IMR-90 (cell line): ENCODE measurements around the gene SLX4IP. TPM values are rescaled to one million over a fixed set of nuclear protein-coding genes. Genes with fewer than 3 reads are reported as not detected.

Source experiments
- ATAC-seq: fragments of 200-7000 bp; cut with Tn5 transposase; 2 replicates; pipeline ENCODE4 v1.9.1; 2020; ENCODE audit warnings: low read depth, mild to moderate bottlenecking, moderate library complexity
- BruUV-seq: library from RNA; stranded (reverse); fragments of 400-500 nt; replicated peaks from 2 replicates; lab custom pipeline; 2021; lab: Mats Ljungman, UMichigan
- CTCF ChIA-PET: fragments of 300-600 bp; formaldehyde crosslinking; extraction: SDS; loops from one replicate; lab custom pipeline; 2021; ENCODE audit warnings: antibody characterized with exemption; lab: Yijun Ruan, JAX
- POLR2A ChIA-PET: fragments of 300-600 bp; sonication (Branson Sonifier 250); formaldehyde crosslinking; loops from one replicate; lab custom pipeline; 2022; ENCODE audit warnings: antibody characterized with exemption; ENCODE audit not compliant: unreplicated experiment; lab: Charles Lee
- DNase-seq: peaks from one replicate; pipeline ENCODE4 v3.0.0; 2013
- H2AFZ ChIP-seq: replicated peaks from 2 replicates; pipeline ENCODE3; 2013; ENCODE audit warnings: low read length, mild to moderate bottlenecking; ENCODE audit not compliant: poor library complexity
- H2AK5ac ChIP-seq: 2 replicates; pipeline ENCODE4 v1.6.1; 2013; ENCODE audit warnings: low read depth, low read length, inconsistent platforms
- H2AK9ac ChIP-seq: replicated peaks from 2 replicates; pipeline ENCODE3; 2013; ENCODE audit warnings: mild to moderate bottlenecking, low read depth, low read length, moderate library complexity; ENCODE audit not compliant: poor library complexity
- H2BK120ac ChIP-seq: 2 replicates; pipeline ENCODE4 v1.6.1; 2013; ENCODE audit warnings: low read depth, low read length, inconsistent platforms
- H2BK15ac ChIP-seq: 3 replicates; pipeline ENCODE4 v1.6.1; 2013; ENCODE audit warnings: low read depth, low read length, inconsistent platforms
- H2BK20ac ChIP-seq: 2 replicates; pipeline ENCODE4 v1.6.1; 2013; ENCODE audit warnings: low read depth, mild to moderate bottlenecking, inconsistent platforms, low read length, moderate library complexity
- H2BK5ac ChIP-seq: 2 replicates; pipeline ENCODE4 v1.6.1; 2013; ENCODE audit warnings: mild to moderate bottlenecking, low read depth, low read length, inconsistent platforms; ENCODE audit not compliant: poor library complexity, severe bottlenecking
- H3K14ac ChIP-seq: replicated peaks from 2 replicates; pipeline ENCODE4 v1.6.1; 2013; ENCODE audit warnings: low read depth, low read length, inconsistent platforms
- H3K18ac ChIP-seq: 2 replicates; pipeline ENCODE4 v1.6.1; 2013; ENCODE audit warnings: low read depth, low read length, control low read depth
- H3K23ac ChIP-seq: 2 replicates; pipeline ENCODE4 v1.6.1; 2013; ENCODE audit warnings: low read depth, low read length, inconsistent platforms
- H3K27ac ChIP-seq: 2 replicates; pipeline ENCODE4 v1.5.1; 2013; ENCODE audit warnings: mild to moderate bottlenecking, control low read depth, low read length; ENCODE audit not compliant: insufficient read depth
- H3K27me3 ChIP-seq: 2 replicates; pipeline ENCODE4 v1.6.1; 2013; ENCODE audit warnings: low read length; ENCODE audit not compliant: control insufficient read depth, insufficient read depth
- H3K36me3 ChIP-seq: 2 replicates; pipeline ENCODE4 v1.6.1; 2013; ENCODE audit warnings: low read length, mixed read lengths; ENCODE audit not compliant: control insufficient read depth, insufficient read depth
- H3K4ac ChIP-seq: 2 replicates; pipeline ENCODE4 v1.6.1; 2013; ENCODE audit warnings: low read depth, low read length, inconsistent platforms
- H3K4me1 ChIP-seq: 2 replicates; pipeline ENCODE4 v1.6.1; 2013; ENCODE audit warnings: low read length, mixed read lengths; ENCODE audit not compliant: control insufficient read depth, insufficient read depth
- H3K4me2 ChIP-seq: 2 replicates; pipeline ENCODE4 v1.6.1; 2013; ENCODE audit warnings: low read depth, mild to moderate bottlenecking, control low read depth, low read length, moderate library complexity
- H3K4me3 ChIP-seq: 2 replicates; pipeline ENCODE4 v1.5.1; 2013; ENCODE audit warnings: low read depth, mild to moderate bottlenecking, control low read depth, low read length, moderate library complexity; ENCODE audit not compliant: insufficient read depth
- H3K56ac ChIP-seq: 2 replicates; pipeline ENCODE4 v1.6.1; 2013; ENCODE audit warnings: low read length, inconsistent platforms; ENCODE audit not compliant: insufficient read depth; ENCODE audit errors: extremely low read depth
- H3K79me1 ChIP-seq, 2 experiments: 2 replicates each; pipeline ENCODE4 v1.6.1; 2013; ENCODE audit warnings: low read length in 2 of 2, inconsistent platforms in 1 of 2, low read depth in 1 of 2
- H3K9ac ChIP-seq: 2 replicates; pipeline ENCODE4 v1.6.1; 2013; ENCODE audit warnings: low read depth, low read length, control low read depth
- H3K9me1 ChIP-seq: 2 replicates; pipeline ENCODE4 v1.6.1; 2013; ENCODE audit warnings: low read length, inconsistent platforms; ENCODE audit not compliant: insufficient read depth
- H3K9me3 ChIP-seq: 2 replicates; pipeline ENCODE4 v1.6.1; 2013; ENCODE audit warnings: low read length; ENCODE audit not compliant: control insufficient read depth, insufficient read depth
- H4K20me1 ChIP-seq: 2 replicates; pipeline ENCODE4 v1.6.1; 2013; ENCODE audit warnings: low read length, inconsistent platforms; ENCODE audit not compliant: insufficient read depth
- H4K5ac ChIP-seq: 2 replicates; pipeline ENCODE4 v1.6.1; 2013; ENCODE audit warnings: mild to moderate bottlenecking, low read depth, low read length, control low read depth
- H4K8ac ChIP-seq, 2 experiments: 2 replicates each; pipeline ENCODE4 v1.6.1; 2013; ENCODE audit warnings: low read depth in 2 of 2, low read length in 2 of 2, control low read depth in 1 of 2, inconsistent platforms in 1 of 2
- H4K91ac ChIP-seq: 2 replicates; pipeline ENCODE4 v1.6.1; 2013; ENCODE audit warnings: low read depth, low read length, inconsistent platforms; ENCODE audit not compliant: insufficient read depth
- MAFK ChIP-seq: IDR thresholded peaks from 2 replicates; pipeline ENCODE4 v1.6.1; 2012; ENCODE audit warnings: low read depth, low read length, improper control_type of control experiment
- POLR2A ChIP-seq: IDR thresholded peaks from 2 replicates; pipeline ENCODE4 v1.6.1; 2012; ENCODE audit warnings: mild to moderate bottlenecking, low read depth, low read length
- RAD21 ChIP-seq: IDR thresholded peaks from 2 replicates; pipeline ENCODE4 v1.6.1; 2012; ENCODE audit warnings: low read length, improper control_type of control experiment
- USF2 ChIP-seq: fragments of 150-350 bp; IDR thresholded peaks from 2 replicates; pipeline ENCODE4 v1.6.1; 2017; ENCODE audit warnings: mild to moderate bottlenecking, antibody characterized with exemption, low read length, low read depth
- WGBS, 2 experiments: methylation state at CpG; one replicate each; pipeline versions ENCODE4 v1.1.5 to v1.1.7; 2013; ENCODE audit warnings: missing lambda C conversion rate in 2 of 2; ENCODE audit not compliant: insufficient read length in 1 of 2; ENCODE audit errors: extremely low coverage in 2 of 2; 5-methylcytosine and 5-hydroxymethylcytosine counted together
- dilution Hi-C: fragments of 300-500 bp; cut with HindIII; formaldehyde crosslinking; loops from one replicate; pipeline ENCODE4 v1.14.3; 2018; ENCODE audit warnings: low sequenced_read_pairs; ENCODE audit not compliant: unreplicated experiment
- in situ Hi-C: fragments of 300-500 bp; cut with MboI; formaldehyde crosslinking; loops from 3 replicates; pipeline ENCODE4 v1.14.3; 2019; ENCODE audit warnings: low sequenced_read_pairs, inconsistent platforms, mixed read lengths
- intact Hi-C: fragments of 100-400 bp; cut with micrococcal nuclease; formaldehyde crosslinking; loops from 2 replicates; pipeline ENCODE4 v1.10.0; 2022
- polyA plus RNA-seq, 3 experiments: library from polyadenylated mRNA; depleted of rRNA; stranded (reverse); fragments of >200 nt; gene quantifications; 2 replicates each; pipeline ENCODE4 v1.2.3, GENCODE V29; 2012; ENCODE audit warnings: low replicate concordance in 1 of 3
- total RNA-seq: library from RNA; depleted of rRNA; stranded (reverse); fragments of >200 nt; gene quantifications from 2 replicates; pipeline ENCODE4 v1.2.3, GENCODE V29; 2012

Gene SLX4IP
- total and polyA plus RNA-seq, 2 of the 4 experiments (the other 2 are of a cell fraction), result 1.3 to 5.9 TPM

GRCh38 chr20:10538768-10539167 is 103.7 kb downstream of the SLX4IP start:
- no TSS peak for BruUV-seq
- dilution Hi-C loops, result no loop called here

More at GRCh38 chr20:10538768-10539167, 103.7 kb downstream of the SLX4IP start:
- Histone ChIP-seq H4K91ac (no peak overlapping the region), H3K4me3 (no peak overlapping the region), H3K79me1 (peaks cover 5 to 12% of the 10 kb centered on the region in 2 experiments; a peak in 3 of 4 replicates), H3K4me2 (no peak overlapping the region), H3K4ac (no peak overlapping the region), H4K20me1 (no peaks in the 10 kb centered on the region), H3K36me3 (no peaks in the 10 kb centered on the region), H2AK9ac (no peak overlapping the region), H2BK5ac (no peak overlapping the region), H3K9me1 (peaks cover 8% of the 10 kb centered on the region; the same call in 1 of the 2 replicates), H2BK20ac (no peak overlapping the region), H3K18ac (no peak overlapping the region), H3K56ac (no peak overlapping the region), H2AK5ac (no peak overlapping the region), H3K4me1 (peaks cover 13% of the 10 kb centered on the region), H3K27me3 (no peaks in the 10 kb centered on the region), H4K5ac (no peak overlapping the region), H2BK120ac (no peak overlapping the region), H2BK15ac (no peak overlapping the region), H2AFZ (no peak overlapping the region), H3K23ac (no peak overlapping the region), H4K8ac (no peak overlapping the region), H3K9me3 (no peaks in the 10 kb centered on the region), H3K14ac (no peak overlapping the region), H3K27ac (no peak overlapping the region), H3K9ac (no peak overlapping the region)
- no CpG with 5 or more reads among the region's 1 CpG for WGBS, 2 experiments
- ChIA-PET CTCF (no interaction called here), POLR2A (no interaction called here)
- intact Hi-C loops, result no loop called here
- TF ChIP-seq MAFK (no peak), POLR2A (no peak), RAD21 (no peak), USF2 (no peak)
- in situ Hi-C loops, result loop anchor here (25.0 kb wide), 1 partner anchor 551 kb away; no protein-coding TSS in a partner anchor
- no peak for DNase-seq
- ATAC-seq, result no peak
